ENCODE data around the gene CDK17. TPM values are rescaled to one million over a fixed set of nuclear protein-coding genes. Genes with fewer than 3 reads are reported as not detected.

CDK17 gene
- total and polyA plus RNA-seq, 2 donors (not counting 1 experiment from before 2014, with no cell fraction given): 50.0 to 109 TPM

GRCh38 chr12:96421014-96421413, 20.8 kb upstream of the CDK17 start:
- no peak overlapping the region for H3K9ac ChIP-seq (ENCODE audit: insufficient read depth, low read length)
- no peaks in the 10 kb centered on the region for H3K36me3 ChIP-seq (ENCODE audit: control insufficient read depth, insufficient read depth, low read length)
- H3K27ac ChIP-seq (ENCODE audit: insufficient read depth, low read length): peak overlapping the region; percentile 65
- H3K4me2 ChIP-seq (ENCODE audit: extremely low read depth, insufficient read depth, low read length): peak overlapping the region; percentile 90
- peak overlapping the region; percentile 70 for H2AFZ ChIP-seq (ENCODE audit: low read length)
- no peak overlapping the region for H3K4me3 ChIP-seq (replicated peaks in 1 of 4; ENCODE audit: control extremely low read depth in 1 of 4, insufficient read depth in 1 of 4, low read depth in 3 of 4, low read length in 4 of 4)
- no peaks in the 10 kb centered on the region for H3K9me3 ChIP-seq (ENCODE audit: control insufficient read depth, insufficient read depth, low read depth, low read length)
- no peak for TF ChIP-seq EZH2 (IDR thresholded peaks at IDR 0.05; ENCODE audit: low read length, missing control alignments)
- no peak for TF ChIP-seq CTCF (conservative IDR thresholded peaks at IDR 0.05 in 1 of 2, IDR thresholded peaks at IDR 0.05 in 1 of 2; ENCODE audit: low read depth in 1 of 2, low read length in 2 of 2)
- H3K79me2 ChIP-seq (ENCODE audit: control insufficient read depth, insufficient read depth, low read length): no peaks in the 10 kb centered on the region
- no peaks in the 10 kb centered on the region for H4K20me1 ChIP-seq (ENCODE audit: control insufficient read depth, extremely low read depth, insufficient read depth, low read length)
- H3K4me1 ChIP-seq (ENCODE audit: control insufficient read depth, extremely low read depth, insufficient read depth, low read length): peaks cover 6% of the 10 kb centered on the region
- DNase-seq (ENCODE audit: low read depth in 2 of 2): no peak
- no peaks in the 10 kb centered on the region for H3K27me3 ChIP-seq (ENCODE audit: control insufficient read depth, insufficient read depth, low read length)

- H3K4me1 ChIP-seq (ENCODE audit: control insufficient read depth, extremely low read depth, insufficient read depth, low read length): peaks cover 2% of the 10 kb centered on the region
These were observed 20.1 kb upstream of the CDK17 start for GRCh38 chr12:96420277-96420835.

More at GRCh38 chr12:96420277-96420835, 20.1 kb upstream of the CDK17 start:
- Histone ChIP-seq H3K9ac (ENCODE audit: insufficient read depth, low read length) (no peak overlapping the region), H3K27me3 (ENCODE audit: control insufficient read depth, insufficient read depth, low read length) (no peaks in the 10 kb centered on the region), H3K4me3 (replicated peaks in 1 of 4; ENCODE audit: control extremely low read depth in 1 of 4, insufficient read depth in 1 of 4, low read depth in 3 of 4, low read length in 4 of 4) (no peak overlapping the region), H3K36me3 (ENCODE audit: control insufficient read depth, insufficient read depth, low read length) (no peaks in the 10 kb centered on the region), H3K9me3 (ENCODE audit: control insufficient read depth, insufficient read depth, low read depth, low read length) (no peaks in the 10 kb centered on the region), H3K4me2 (ENCODE audit: extremely low read depth, insufficient read depth, low read length) (no peak overlapping the region), H2AFZ (ENCODE audit: low read length) (no peak overlapping the region), H3K79me2 (ENCODE audit: control insufficient read depth, insufficient read depth, low read length) (no peaks in the 10 kb centered on the region), H3K27ac (ENCODE audit: insufficient read depth, low read length) (peak overlapping the region; percentile 65), H4K20me1 (ENCODE audit: control insufficient read depth, extremely low read depth, insufficient read depth, low read length) (no peaks in the 10 kb centered on the region)
- TF ChIP-seq CTCF (conservative IDR thresholded peaks at IDR 0.05 in 1 of 2, IDR thresholded peaks at IDR 0.05 in 1 of 2; ENCODE audit: low read depth in 1 of 2, low read length in 2 of 2): no peak
- no peak for TF ChIP-seq EZH2 (IDR thresholded peaks at IDR 0.05; ENCODE audit: low read length, missing control alignments)
- DNase-seq (ENCODE audit: low read depth in 2 of 2): no peak

Data from fibroblast of lung (primary cell).